ENCODE results near the gene TMEM132C.
A peak's percentile ranks its signal among the peaks of the same experiment; 100 is the strongest.

Gene TMEM132C

DNA sequence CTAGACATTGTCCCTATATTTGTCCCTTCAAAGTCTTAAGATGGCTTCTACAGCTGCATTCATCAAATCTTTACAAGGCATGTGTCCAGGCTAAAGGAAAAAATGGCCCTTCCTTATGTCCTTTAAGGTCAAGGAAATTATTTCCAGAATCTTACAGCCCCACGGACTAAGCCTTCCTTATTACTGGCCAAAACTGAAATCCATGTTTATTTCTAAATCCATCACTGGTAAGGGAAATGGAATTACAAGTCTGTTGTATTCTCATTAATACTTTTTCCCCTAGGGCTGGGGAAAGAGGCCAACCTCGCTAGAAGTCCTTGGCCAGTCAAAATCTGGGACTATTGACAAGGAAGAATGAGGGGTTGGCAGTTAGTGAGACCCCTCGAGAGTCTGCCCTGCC lies 252.5 kb downstream of the TMEM132C start:
- no peaks in the 10 kb centered on the region for H3K36me3 ChIP-seq (ENCODE audit: control insufficient read depth, low read length)
- H3K4me3 ChIP-seq (ENCODE audit: low read length) = no peak overlapping the region
- H3K4me1 ChIP-seq (ENCODE audit: control insufficient read depth, low read length) = no peaks in the 10 kb centered on the region
- no peaks in the 10 kb centered on the region for H4K20me1 ChIP-seq (ENCODE audit: control insufficient read depth, insufficient read depth, low read depth, low read length)
- H3K79me2 ChIP-seq (ENCODE audit: control insufficient read depth, low read length) = no peaks in the 10 kb centered on the region
- no peaks in the 10 kb centered on the region for H3K27me3 ChIP-seq (ENCODE audit: control insufficient read depth, low read length)
- H3K9me3 ChIP-seq (ENCODE audit: control insufficient read depth, insufficient read depth, low read length) = no peaks in the 10 kb centered on the region
- no peak overlapping the region for H3K4me2 ChIP-seq (ENCODE audit: low read length)
- no peak overlapping the region for H3K27ac ChIP-seq (ENCODE audit: low read depth, low read length)
- TF ChIP-seq EZH2phosphoT487 (IDR thresholded peaks at IDR 0.05; ENCODE audit: borderline replicate concordance, low read length) = no peak
- no peak for TF ChIP-seq CTCF (IDR thresholded peaks at IDR 0.05; ENCODE audit: low read depth, low read length, poor library complexity, severe bottlenecking)
- no peaks in the 10 kb centered on the region for H3F3A ChIP-seq (ENCODE audit: control insufficient read depth, insufficient read depth)
- H3K9me2 ChIP-seq (replicated peaks; ENCODE audit: control insufficient read depth, low read length) = no peaks in the 10 kb centered on the region

GRCh38 chr12:128521981-128522380 lies 255.0 kb downstream of the TMEM132C start:
- H3K27me3 ChIP-seq (ENCODE audit: control insufficient read depth, low read length) = no peaks in the 10 kb centered on the region
- H4K20me1 ChIP-seq (ENCODE audit: control insufficient read depth, insufficient read depth, low read depth, low read length) = no peaks in the 10 kb centered on the region
- H3F3A ChIP-seq (ENCODE audit: control insufficient read depth, insufficient read depth) = no peaks in the 10 kb centered on the region
- no peaks in the 10 kb centered on the region for H3K36me3 ChIP-seq (ENCODE audit: control insufficient read depth, low read length)
- H3K9me2 ChIP-seq (replicated peaks; ENCODE audit: control insufficient read depth, low read length) = no peaks in the 10 kb centered on the region
- TF ChIP-seq CTCF (IDR thresholded peaks at IDR 0.05; ENCODE audit: low read depth, low read length, poor library complexity, severe bottlenecking) (no peak), EZH2phosphoT487 (IDR thresholded peaks at IDR 0.05; ENCODE audit: borderline replicate concordance, low read length) (no peak)
- H3K4me1 ChIP-seq (ENCODE audit: control insufficient read depth, low read length) = no peaks in the 10 kb centered on the region
- no peak overlapping the region for H3K27ac ChIP-seq (ENCODE audit: low read depth, low read length)
- H3K9me3 ChIP-seq (ENCODE audit: control insufficient read depth, insufficient read depth, low read length) = no peaks in the 10 kb centered on the region
- H3K4me3 ChIP-seq (ENCODE audit: low read length) = no peak overlapping the region
- H3K4me2 ChIP-seq (ENCODE audit: low read length) = no peak overlapping the region
- no peaks in the 10 kb centered on the region for H3K79me2 ChIP-seq (ENCODE audit: control insufficient read depth, low read length)

GRCh38 chr12:128524439-128524838 lies 257.5 kb downstream of the TMEM132C start:
- H4K20me1 ChIP-seq (ENCODE audit: control insufficient read depth, insufficient read depth, low read depth, low read length) = no peaks in the 10 kb centered on the region
- H3K27me3 ChIP-seq (ENCODE audit: control insufficient read depth, low read length) = no peaks in the 10 kb centered on the region
- H3K79me2 ChIP-seq (ENCODE audit: control insufficient read depth, low read length) = no peaks in the 10 kb centered on the region
- no peak overlapping the region for H3K4me3 ChIP-seq (ENCODE audit: low read length)
- no peak overlapping the region for H3K27ac ChIP-seq (ENCODE audit: low read depth, low read length)
- no peak overlapping the region for H3K4me2 ChIP-seq (ENCODE audit: low read length)
- no peaks in the 10 kb centered on the region for H3K9me3 ChIP-seq (ENCODE audit: control insufficient read depth, insufficient read depth, low read length)
- H3K4me1 ChIP-seq (ENCODE audit: control insufficient read depth, low read length) = no peaks in the 10 kb centered on the region
- H3K9me2 ChIP-seq (replicated peaks; ENCODE audit: control insufficient read depth, low read length) = no peaks in the 10 kb centered on the region
- no peak for TF ChIP-seq EZH2phosphoT487 (IDR thresholded peaks at IDR 0.05; ENCODE audit: borderline replicate concordance, low read length)
- TF ChIP-seq CTCF (IDR thresholded peaks at IDR 0.05; ENCODE audit: low read depth, low read length, poor library complexity, severe bottlenecking) = no peak
- H3K36me3 ChIP-seq (ENCODE audit: control insufficient read depth, low read length) = no peaks in the 10 kb centered on the region
- no peaks in the 10 kb centered on the region for H3F3A ChIP-seq (ENCODE audit: control insufficient read depth, insufficient read depth)

DNA sequence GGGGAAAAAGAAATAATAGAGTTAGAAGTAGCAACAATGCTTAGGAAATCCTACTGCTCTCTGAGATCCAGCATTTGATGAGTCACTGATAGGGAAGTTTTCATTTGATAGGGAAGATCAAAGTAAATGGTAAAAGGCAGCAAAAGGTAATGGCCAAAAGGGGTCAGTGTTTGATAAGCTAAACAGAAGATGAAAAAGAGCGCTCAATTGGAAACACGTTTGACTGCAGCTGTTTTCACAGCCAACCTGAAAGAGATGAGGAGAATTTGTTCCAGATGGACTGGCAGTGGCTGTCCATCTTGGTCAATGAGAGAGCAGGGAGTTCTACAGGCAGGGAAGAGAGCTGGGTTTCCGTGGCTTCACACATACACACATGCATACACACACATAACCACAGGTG lies 264.2 kb downstream of the TMEM132C start:
- Histone ChIP-seq H3K36me3 (ENCODE audit: control insufficient read depth, low read length) (no peaks in the 10 kb centered on the region), H3K4me3 (ENCODE audit: low read length) (no peak overlapping the region), H3K9me3 (ENCODE audit: control insufficient read depth, insufficient read depth, low read length) (no peaks in the 10 kb centered on the region), H3K79me2 (ENCODE audit: control insufficient read depth, low read length) (no peaks in the 10 kb centered on the region), H3K27ac (ENCODE audit: low read depth, low read length) (no peak overlapping the region), H4K20me1 (ENCODE audit: control insufficient read depth, insufficient read depth, low read depth, low read length) (no peaks in the 10 kb centered on the region), H3K9me2 (replicated peaks; ENCODE audit: control insufficient read depth, low read length) (no peaks in the 10 kb centered on the region), H3K4me1 (ENCODE audit: control insufficient read depth, low read length) (peaks cover 15% of the 10 kb centered on the region), H3K27me3 (ENCODE audit: control insufficient read depth, low read length) (no peaks in the 10 kb centered on the region), H3F3A (ENCODE audit: control insufficient read depth, insufficient read depth) (no peaks in the 10 kb centered on the region), H3K4me2 (ENCODE audit: low read length) (no peak overlapping the region)
- TF ChIP-seq EZH2phosphoT487 (IDR thresholded peaks at IDR 0.05; ENCODE audit: borderline replicate concordance, low read length) (no peak), CTCF (IDR thresholded peaks at IDR 0.05; ENCODE audit: low read depth, low read length, poor library complexity, severe bottlenecking) (peak; percentile 42)

Measured in DOHH2 (cell line).